ENCODE measurements around the gene HPS5. TPM values are rescaled to one million over a fixed set of nuclear protein-coding genes. Genes with fewer than 3 reads are reported as not detected.

Gene HPS5
- total RNA-seq, 1 experiment from 2014 or later, result 18.9 TPM

GRCh38 chr11:18280438-18281045 lies 41.4 kb downstream of the HPS5 start:
- no peak overlapping the region for H3K27ac ChIP-seq (ENCODE audit: low read depth, low read length, poor library complexity, severe bottlenecking)
- CTCF ChIA-PET, result no interaction called here
- H3K36me3 ChIP-seq (ENCODE audit: insufficient read depth, low read length, poor library complexity, severe bottlenecking), result peaks cover under 1% of the 10 kb centered on the region
- TF ChIP-seq EZH2 (IDR thresholded peaks at IDR 0.05; ENCODE audit: borderline replicate concordance, low read depth, low read length, poor library complexity, severe bottlenecking) (no peak), CTCF (conservative IDR thresholded peaks at IDR 0.05; ENCODE audit: low read depth, low read length) (no peak)
- no peaks in the 10 kb centered on the region for H3K9me3 ChIP-seq (ENCODE audit: low read depth, low read length, poor library complexity, severe bottlenecking)
- DNase-seq (ENCODE audit: low spot score), result no peak
- H3K27me3 ChIP-seq (replicated peaks; ENCODE audit: insufficient read depth, low read depth, low read length, poor library complexity), result no peaks in the 10 kb centered on the region
- BruUV-seq (replicated peaks), result no TSS peak
- intact Hi-C loops (cut with micrococcal nuclease; ENCODE audit: unreplicated experiment), result no loop called here
- no peak overlapping the region for H3K4me3 ChIP-seq (ENCODE audit: low read depth, low read length, poor library complexity, severe bottlenecking)
- H3K4me1 ChIP-seq (ENCODE audit: insufficient read depth, low read length, poor library complexity, severe bottlenecking), result no peaks in the 10 kb centered on the region
- POLR2A ChIA-PET (ENCODE audit: low non-redundant PET), result no interaction called here

- Histone ChIP-seq H3K36me3 (ENCODE audit: insufficient read depth, low read length, poor library complexity, severe bottlenecking) (no peaks in the 10 kb centered on the region), H3K27ac (ENCODE audit: low read depth, low read length, poor library complexity, severe bottlenecking) (no peak overlapping the region), H3K4me1 (ENCODE audit: insufficient read depth, low read length, poor library complexity, severe bottlenecking) (no peaks in the 10 kb centered on the region), H3K4me3 (ENCODE audit: low read depth, low read length, poor library complexity, severe bottlenecking) (no peak overlapping the region), H3K27me3 (replicated peaks; ENCODE audit: insufficient read depth, low read depth, low read length, poor library complexity) (no peaks in the 10 kb centered on the region), H3K9me3 (ENCODE audit: low read depth, low read length, poor library complexity, severe bottlenecking) (no peaks in the 10 kb centered on the region)
- intact Hi-C loops (cut with micrococcal nuclease; ENCODE audit: unreplicated experiment), result no loop called here
- ChIA-PET POLR2A (ENCODE audit: low non-redundant PET) (no interaction called here), CTCF (no interaction called here)
- no TSS peak for BruUV-seq (replicated peaks)
- TF ChIP-seq EZH2 (IDR thresholded peaks at IDR 0.05; ENCODE audit: borderline replicate concordance, low read depth, low read length, poor library complexity, severe bottlenecking) (no peak), CTCF (conservative IDR thresholded peaks at IDR 0.05; ENCODE audit: low read depth, low read length) (no peak)
- no peak for DNase-seq (ENCODE audit: low spot score)
Observed at GRCh38 chr11:18277565-18278271, 44.2 kb downstream of the HPS5 start.

- TF ChIP-seq CTCF (conservative IDR thresholded peaks at IDR 0.05; ENCODE audit: low read depth, low read length) (no peak), EZH2 (IDR thresholded peaks at IDR 0.05; ENCODE audit: borderline replicate concordance, low read depth, low read length, poor library complexity, severe bottlenecking) (no peak)
- Histone ChIP-seq H3K36me3 (ENCODE audit: insufficient read depth, low read length, poor library complexity, severe bottlenecking) (no peaks in the 10 kb centered on the region), H3K27me3 (replicated peaks; ENCODE audit: insufficient read depth, low read depth, low read length, poor library complexity) (no peaks in the 10 kb centered on the region), H3K4me3 (ENCODE audit: low read depth, low read length, poor library complexity, severe bottlenecking) (no peak overlapping the region), H3K9me3 (ENCODE audit: low read depth, low read length, poor library complexity, severe bottlenecking) (no peaks in the 10 kb centered on the region), H3K4me1 (ENCODE audit: insufficient read depth, low read length, poor library complexity, severe bottlenecking) (no peaks in the 10 kb centered on the region), H3K27ac (ENCODE audit: low read depth, low read length, poor library complexity, severe bottlenecking) (no peak overlapping the region)
- ChIA-PET CTCF (no interaction called here), POLR2A (ENCODE audit: low non-redundant PET) (no interaction called here)
- no TSS peak for BruUV-seq (replicated peaks)
- no peak for DNase-seq (ENCODE audit: low spot score)
- intact Hi-C loops (cut with micrococcal nuclease; ENCODE audit: unreplicated experiment), result no loop called here
Observed at GRCh38 chr11:18271206-18271605, 50.7 kb downstream of the HPS5 start.
